ENCODE results near the gene CPNE4. TPM values are rescaled to one million over a fixed set of nuclear protein-coding genes. Genes with fewer than 3 reads are reported as not detected.

CPNE4 gene
- total RNA-seq, 1 experiment from 2014 or later: 31.1 TPM

- Mint-ChIP-seq H3K36me3 (ENCODE audit: insufficient read depth, unreplicated experiment) (no peaks in the 10 kb centered on the region), H3K4me1 (ENCODE audit: low read depth, unreplicated experiment) (no peaks in the 10 kb centered on the region), H3K4me3 (ENCODE audit: low read depth, unreplicated experiment) (no peak overlapping the region), H3K27me3 (ENCODE audit: unreplicated experiment) (no peaks in the 10 kb centered on the region), H3K9me3 (ENCODE audit: low read depth, unreplicated experiment) (peaks cover 5% of the 10 kb centered on the region), H3K27ac (ENCODE audit: unreplicated experiment) (no peak overlapping the region)
- intact Hi-C loops (cut with micrococcal nuclease; ENCODE audit: unreplicated experiment): no loop called here
- no peak for DNase-seq
- BruUV-seq (replicated peaks): no TSS peak
- TF ChIP-seq, protein P1, sequence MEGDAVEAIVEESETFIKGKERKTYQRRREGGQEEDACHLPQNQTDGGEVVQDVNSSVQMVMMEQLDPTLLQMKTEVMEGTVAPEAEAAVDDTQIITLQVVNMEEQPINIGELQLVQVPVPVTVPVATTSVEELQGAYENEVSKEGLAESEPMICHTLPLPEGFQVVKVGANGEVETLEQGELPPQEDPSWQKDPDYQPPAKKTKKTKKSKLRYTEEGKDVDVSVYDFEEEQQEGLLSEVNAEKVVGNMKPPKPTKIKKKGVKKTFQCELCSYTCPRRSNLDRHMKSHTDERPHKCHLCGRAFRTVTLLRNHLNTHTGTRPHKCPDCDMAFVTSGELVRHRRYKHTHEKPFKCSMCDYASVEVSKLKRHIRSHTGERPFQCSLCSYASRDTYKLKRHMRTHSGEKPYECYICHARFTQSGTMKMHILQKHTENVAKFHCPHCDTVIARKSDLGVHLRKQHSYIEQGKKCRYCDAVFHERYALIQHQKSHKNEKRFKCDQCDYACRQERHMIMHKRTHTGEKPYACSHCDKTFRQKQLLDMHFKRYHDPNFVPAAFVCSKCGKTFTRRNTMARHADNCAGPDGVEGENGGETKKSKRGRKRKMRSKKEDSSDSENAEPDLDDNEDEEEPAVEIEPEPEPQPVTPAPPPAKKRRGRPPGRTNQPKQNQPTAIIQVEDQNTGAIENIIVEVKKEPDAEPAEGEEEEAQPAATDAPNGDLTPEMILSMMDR (IDR thresholded peaks at IDR 0.05; ENCODE audit: unreplicated experiment): no peak
- CTCF ChIA-PET: no interaction called here
Measured at GRCh38 chr3:131778526-131778925, 256.3 kb downstream of the CPNE4 start.

DNA sequence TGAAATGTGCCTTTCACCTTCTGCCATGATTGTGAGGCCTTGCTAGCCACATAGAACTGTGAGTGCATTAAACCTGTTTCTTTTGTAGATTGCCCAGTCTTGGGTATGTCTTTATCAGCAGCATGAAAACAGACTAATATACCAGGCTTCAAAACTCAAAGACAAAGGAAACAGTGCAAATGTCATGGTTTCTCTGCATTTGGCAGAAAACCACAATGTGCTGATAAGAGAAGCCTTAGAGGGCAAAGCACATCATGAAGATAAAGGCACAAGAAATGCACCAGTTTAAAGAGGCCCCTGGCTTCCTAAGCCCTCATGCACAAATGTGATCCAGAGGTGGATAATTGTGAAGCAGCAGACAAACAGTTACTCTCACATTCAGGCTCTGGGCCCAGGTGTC, 259.2 kb downstream of the CPNE4 start:
- TF ChIP-seq, protein P1 (IDR thresholded peaks at IDR 0.05; ENCODE audit: unreplicated experiment): no peak
- no peaks in the 10 kb centered on the region for H3K4me1 Mint-ChIP-seq (ENCODE audit: low read depth, unreplicated experiment)
- DNase-seq: no peak
- CTCF ChIA-PET: no interaction called here
- intact Hi-C loops (cut with micrococcal nuclease; ENCODE audit: unreplicated experiment): no loop called here
- BruUV-seq (replicated peaks): no TSS peak
- no peak overlapping the region for H3K27ac Mint-ChIP-seq (ENCODE audit: unreplicated experiment)
- H3K27me3 Mint-ChIP-seq (ENCODE audit: unreplicated experiment): no peaks in the 10 kb centered on the region
- H3K36me3 Mint-ChIP-seq (ENCODE audit: insufficient read depth, unreplicated experiment): no peaks in the 10 kb centered on the region
- H3K9me3 Mint-ChIP-seq (ENCODE audit: low read depth, unreplicated experiment): peaks cover 4% of the 10 kb centered on the region
- no peak overlapping the region for H3K4me3 Mint-ChIP-seq (ENCODE audit: low read depth, unreplicated experiment)

- Mint-ChIP-seq H3K27me3 (ENCODE audit: unreplicated experiment) (no peaks in the 10 kb centered on the region), H3K27ac (ENCODE audit: unreplicated experiment) (no peak overlapping the region), H3K4me3 (ENCODE audit: low read depth, unreplicated experiment) (no peak overlapping the region), H3K36me3 (ENCODE audit: insufficient read depth, unreplicated experiment) (no peaks in the 10 kb centered on the region), H3K9me3 (ENCODE audit: low read depth, unreplicated experiment) (no peaks in the 10 kb centered on the region), H3K4me1 (ENCODE audit: low read depth, unreplicated experiment) (no peaks in the 10 kb centered on the region)
- CTCF ChIA-PET: no interaction called here
- no peak for DNase-seq
- BruUV-seq (replicated peaks): no TSS peak
- intact Hi-C loops (cut with micrococcal nuclease; ENCODE audit: unreplicated experiment): no loop called here
- TF ChIP-seq, protein P1 (IDR thresholded peaks at IDR 0.05; ENCODE audit: unreplicated experiment): no peak
Measured at GRCh38 chr3:131772269-131773026, 262.4 kb downstream of the CPNE4 start.

DNA sequence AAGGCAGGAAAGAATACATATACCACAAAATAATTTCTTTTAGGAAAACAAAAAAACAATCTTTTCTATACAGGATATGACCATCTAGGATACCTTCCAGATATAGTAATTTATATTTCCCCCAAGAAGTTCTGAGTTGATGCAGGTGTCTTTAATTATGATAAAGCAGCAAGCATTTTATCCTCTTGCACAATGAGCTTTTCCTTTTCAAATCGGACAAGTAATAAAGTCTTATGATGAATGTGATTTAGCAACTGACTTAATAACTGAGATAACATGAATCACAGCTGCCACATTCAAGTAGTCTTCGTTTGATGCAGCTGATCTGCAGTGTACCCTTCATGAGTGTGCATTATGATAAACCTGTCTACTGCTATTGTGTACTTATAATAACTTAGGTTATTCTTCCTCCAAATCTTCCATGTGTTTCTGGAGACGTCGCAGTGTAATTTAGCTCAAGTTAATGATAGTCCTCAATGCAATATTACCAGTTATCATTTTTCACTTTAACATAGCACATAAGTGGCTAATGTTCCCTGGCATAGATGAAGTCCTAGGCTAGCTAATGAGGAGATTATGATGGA, 271.7 kb downstream of the CPNE4 start:
- Mint-ChIP-seq H3K36me3 (ENCODE audit: insufficient read depth, unreplicated experiment) (no peaks in the 10 kb centered on the region), H3K9me3 (ENCODE audit: low read depth, unreplicated experiment) (peaks cover 3% of the 10 kb centered on the region), H3K4me3 (ENCODE audit: low read depth, unreplicated experiment) (no peak overlapping the region), H3K27me3 (ENCODE audit: unreplicated experiment) (no peaks in the 10 kb centered on the region), H3K27ac (ENCODE audit: unreplicated experiment) (no peak overlapping the region), H3K4me1 (ENCODE audit: low read depth, unreplicated experiment) (no peaks in the 10 kb centered on the region)
- no peak for DNase-seq
- no TSS peak for BruUV-seq (replicated peaks)
- CTCF ChIA-PET: interaction anchor here (0.7 kb wide), 1 partner anchor 147 kb away, joined by 3 read pairs; no protein-coding TSS in a partner anchor
- TF ChIP-seq, protein P1 (IDR thresholded peaks at IDR 0.05; ENCODE audit: unreplicated experiment): no peak
- intact Hi-C loops (cut with micrococcal nuclease; ENCODE audit: unreplicated experiment): no loop called here
